Prostate gland (tissue), 2 donors: ENCODE data around the gene DENND4A.

ENCODE experiments used
- CTCF ChIP-seq, 4 experiments: fragments of 200-600 bp in 2 of 4; fragments of 450-650 bp in 2 of 4; sonication (generic) in 2 of 4; IDR thresholded peaks; 1 replicate in 3 of 4; 2 replicates in 1 of 4; pipeline ENCODE4 v1.5.1; 2016 to 2019; ENCODE audit warnings: antibody characterized with exemption in 4 of 4, mild to moderate bottlenecking in 2 of 4, moderate library complexity in 2 of 4
- POLR2AphosphoS5 ChIP-seq: sonication (generic); formaldehyde crosslinking; IDR thresholded peaks from one replicate; pipeline ENCODE4 v1.6.1; 2017; ENCODE audit warnings: antibody characterized with exemption

- TF ChIP-seq CTCF (IDR thresholded peaks at IDR 0.05) (no peak), POLR2AphosphoS5 (no peak)
Observed at GRCh38 chr15:65795663-65796216, 3.6 kb upstream of the DENND4A start.
